GM19438 (cell line): Measurements from ENCODE around the gene TMCO1.
"Not testable (repeated sequence)": the region's sequence is repeated elsewhere in the genome, so short reads cannot be mapped to it uniquely, and the experiment has no call there.

ENCODE experiments used
- ATAC-seq: cut with Tn5 transposase; IDR thresholded peaks from one replicate; pipeline ENCODE4 v1.9.1; 2021; ENCODE audit warnings: low read depth; ENCODE audit not compliant: unreplicated experiment

The TMCO1 gene

GRCh38 chr1:165688046-165688445 lies 80.6 kb downstream of the TMCO1 start:
- no peak for ATAC-seq

GRCh38 chr1:165686971-165687433 lies 81.7 kb downstream of the TMCO1 start:
- no peak for ATAC-seq

GRCh38 chr1:165686121-165686970 lies 82.3 kb downstream of the TMCO1 start:
- no peak for ATAC-seq

- ATAC-seq = no peak
Observed at GRCh38 chr1:165683848-165684485, 84.7 kb downstream of the TMCO1 start.

- not testable (repeated sequence) for ATAC-seq
Observed at GRCh38 chr1:165680773-165681172, 87.9 kb downstream of the TMCO1 start.

GRCh38 chr1:165680303-165680702 lies 88.4 kb downstream of the TMCO1 start:
- no peak for ATAC-seq

GRCh38 chr1:165679282-165680036 lies 89.2 kb downstream of the TMCO1 start:
- ATAC-seq = no peak

- ATAC-seq = no peak
Observed at GRCh38 chr1:165678509-165678908, 90.2 kb downstream of the TMCO1 start.
